Neural cell (in vitro differentiated cells): Measurements from ENCODE around the gene GATAD2A.

Experiments used
- EP300 ChIP-seq: fragments of 450-650 bp; conservative IDR thresholded peaks from 2 replicates; pipeline ENCODE4 v1.6.1; 2014; ENCODE audit warnings: antibody characterized with exemption, mild to moderate bottlenecking, moderate library complexity; ENCODE audit not compliant: poor library complexity, severe bottlenecking
- EZH2 ChIP-seq: fragments of 200-600, 300-800 bp; shearing (Covaris generic), sonication (generic); IDR thresholded peaks from 2 replicates; pipeline ENCODE4 v1.6.1; 2014; ENCODE audit warnings: antibody characterized with exemption, low read length, borderline replicate concordance, mild to moderate bottlenecking; ENCODE audit not compliant: insufficient read depth, poor library complexity, severe bottlenecking
- POLR2AphosphoS5 ChIP-seq: IDR thresholded peaks from 2 replicates; pipeline ENCODE4 v1.6.1; 2012
- TF ChIP-seq, protein P1 (sequence below): fragments of 450-650 bp; IDR thresholded peaks from 2 replicates; pipeline ENCODE4 v1.5.1; 2014; ENCODE audit warnings: antibody characterized with exemption, mild to moderate bottlenecking, moderate library complexity; ENCODE audit not compliant: poor library complexity, severe bottlenecking
- TF ChIP-seq, protein P2 (sequence below): IDR thresholded peaks from 2 replicates; pipeline ENCODE4 v1.6.1; 2012; ENCODE audit warnings: borderline replicate concordance

GRCh38 chr19:19387108-19387507 lies 18.4 kb upstream of the GATAD2A start:
- TF ChIP-seq, protein P1, sequence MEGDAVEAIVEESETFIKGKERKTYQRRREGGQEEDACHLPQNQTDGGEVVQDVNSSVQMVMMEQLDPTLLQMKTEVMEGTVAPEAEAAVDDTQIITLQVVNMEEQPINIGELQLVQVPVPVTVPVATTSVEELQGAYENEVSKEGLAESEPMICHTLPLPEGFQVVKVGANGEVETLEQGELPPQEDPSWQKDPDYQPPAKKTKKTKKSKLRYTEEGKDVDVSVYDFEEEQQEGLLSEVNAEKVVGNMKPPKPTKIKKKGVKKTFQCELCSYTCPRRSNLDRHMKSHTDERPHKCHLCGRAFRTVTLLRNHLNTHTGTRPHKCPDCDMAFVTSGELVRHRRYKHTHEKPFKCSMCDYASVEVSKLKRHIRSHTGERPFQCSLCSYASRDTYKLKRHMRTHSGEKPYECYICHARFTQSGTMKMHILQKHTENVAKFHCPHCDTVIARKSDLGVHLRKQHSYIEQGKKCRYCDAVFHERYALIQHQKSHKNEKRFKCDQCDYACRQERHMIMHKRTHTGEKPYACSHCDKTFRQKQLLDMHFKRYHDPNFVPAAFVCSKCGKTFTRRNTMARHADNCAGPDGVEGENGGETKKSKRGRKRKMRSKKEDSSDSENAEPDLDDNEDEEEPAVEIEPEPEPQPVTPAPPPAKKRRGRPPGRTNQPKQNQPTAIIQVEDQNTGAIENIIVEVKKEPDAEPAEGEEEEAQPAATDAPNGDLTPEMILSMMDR, result no peak
- TF ChIP-seq EZH2, result no peak
- TF ChIP-seq EP300, result no peak
- TF ChIP-seq, protein P2, sequence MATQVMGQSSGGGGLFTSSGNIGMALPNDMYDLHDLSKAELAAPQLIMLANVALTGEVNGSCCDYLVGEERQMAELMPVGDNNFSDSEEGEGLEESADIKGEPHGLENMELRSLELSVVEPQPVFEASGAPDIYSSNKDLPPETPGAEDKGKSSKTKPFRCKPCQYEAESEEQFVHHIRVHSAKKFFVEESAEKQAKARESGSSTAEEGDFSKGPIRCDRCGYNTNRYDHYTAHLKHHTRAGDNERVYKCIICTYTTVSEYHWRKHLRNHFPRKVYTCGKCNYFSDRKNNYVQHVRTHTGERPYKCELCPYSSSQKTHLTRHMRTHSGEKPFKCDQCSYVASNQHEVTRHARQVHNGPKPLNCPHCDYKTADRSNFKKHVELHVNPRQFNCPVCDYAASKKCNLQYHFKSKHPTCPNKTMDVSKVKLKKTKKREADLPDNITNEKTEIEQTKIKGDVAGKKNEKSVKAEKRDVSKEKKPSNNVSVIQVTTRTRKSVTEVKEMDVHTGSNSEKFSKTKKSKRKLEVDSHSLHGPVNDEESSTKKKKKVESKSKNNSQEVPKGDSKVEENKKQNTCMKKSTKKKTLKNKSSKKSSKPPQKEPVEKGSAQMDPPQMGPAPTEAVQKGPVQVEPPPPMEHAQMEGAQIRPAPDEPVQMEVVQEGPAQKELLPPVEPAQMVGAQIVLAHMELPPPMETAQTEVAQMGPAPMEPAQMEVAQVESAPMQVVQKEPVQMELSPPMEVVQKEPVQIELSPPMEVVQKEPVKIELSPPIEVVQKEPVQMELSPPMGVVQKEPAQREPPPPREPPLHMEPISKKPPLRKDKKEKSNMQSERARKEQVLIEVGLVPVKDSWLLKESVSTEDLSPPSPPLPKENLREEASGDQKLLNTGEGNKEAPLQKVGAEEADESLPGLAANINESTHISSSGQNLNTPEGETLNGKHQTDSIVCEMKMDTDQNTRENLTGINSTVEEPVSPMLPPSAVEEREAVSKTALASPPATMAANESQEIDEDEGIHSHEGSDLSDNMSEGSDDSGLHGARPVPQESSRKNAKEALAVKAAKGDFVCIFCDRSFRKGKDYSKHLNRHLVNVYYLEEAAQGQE, result no peak
- TF ChIP-seq POLR2AphosphoS5, result no peak
